CD4-positive, alpha-beta T cell treated with Interleukin-17A for 4 hours (primary cell): ENCODE results near the gene EXOC6B.

ENCODE experiments used
- DNase-seq: peaks from one replicate; pipeline ENCODE4 v3.0.0-alpha.2; 2020; ENCODE audit warnings: mixed read lengths

Gene EXOC6B

DNA sequence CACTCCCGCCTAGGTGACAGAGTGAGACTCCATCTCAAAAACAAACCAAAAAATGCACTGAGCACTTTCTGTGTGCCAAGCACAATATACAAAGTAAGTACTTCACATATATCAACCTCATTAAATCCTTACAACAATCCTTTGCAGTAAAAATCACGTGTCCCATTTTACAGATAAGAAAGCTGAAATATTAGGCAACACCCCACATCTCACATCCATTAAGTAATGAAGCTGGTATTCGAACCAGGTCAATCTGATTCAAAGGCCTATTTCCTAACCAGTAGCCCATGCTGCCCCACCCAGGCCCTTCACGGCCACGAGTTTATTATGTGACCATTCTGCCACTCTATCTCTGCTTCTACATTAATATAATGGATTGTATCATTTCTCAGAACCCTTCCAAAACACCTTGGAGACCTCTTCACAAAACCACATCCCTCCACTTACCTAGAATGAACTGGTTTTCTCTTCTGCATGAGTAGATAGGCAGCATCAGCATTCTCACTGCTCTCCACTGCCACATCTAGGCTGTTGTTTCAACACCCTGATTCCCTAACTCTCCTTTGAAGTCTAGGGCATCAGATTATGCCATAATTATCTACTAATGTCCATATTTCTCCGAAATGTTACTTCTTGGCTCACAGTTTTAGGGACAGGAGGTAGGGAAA, 3.1 kb upstream of the EXOC6B start:
- no peak for DNase-seq

DNA sequence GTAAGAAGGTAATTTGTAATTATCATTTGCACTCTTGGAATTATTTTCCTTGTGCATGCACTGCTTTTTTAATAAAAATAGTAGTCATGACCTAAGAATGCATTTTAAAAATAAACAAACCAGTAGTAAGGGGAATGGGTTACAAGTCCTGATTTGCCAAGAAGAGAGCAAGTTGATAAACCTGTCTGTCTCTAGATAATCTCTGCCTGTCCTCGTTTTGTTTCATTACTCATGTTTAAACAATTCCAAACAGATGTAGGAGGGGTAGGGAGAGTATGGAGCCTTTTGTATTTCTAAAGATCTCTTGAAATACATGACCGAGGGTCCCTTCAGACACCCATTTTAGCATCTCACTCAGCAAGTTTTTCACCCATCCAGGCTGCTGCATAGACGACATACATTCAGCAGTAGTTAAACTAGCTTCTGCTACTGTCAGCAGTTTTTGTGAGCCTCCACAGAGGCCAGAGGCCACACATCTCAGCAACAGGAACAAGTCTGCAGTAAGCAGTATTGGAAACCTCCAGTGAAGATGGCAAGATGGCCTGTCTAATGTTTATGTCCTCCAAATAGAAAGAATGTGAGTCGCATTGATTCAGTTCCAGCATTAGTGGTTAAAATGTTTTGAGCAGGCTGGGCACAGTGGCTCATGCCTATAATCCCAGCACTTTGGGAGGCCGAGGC, 2.3 kb upstream of the EXOC6B start:
- no peak for DNase-seq

DNA sequence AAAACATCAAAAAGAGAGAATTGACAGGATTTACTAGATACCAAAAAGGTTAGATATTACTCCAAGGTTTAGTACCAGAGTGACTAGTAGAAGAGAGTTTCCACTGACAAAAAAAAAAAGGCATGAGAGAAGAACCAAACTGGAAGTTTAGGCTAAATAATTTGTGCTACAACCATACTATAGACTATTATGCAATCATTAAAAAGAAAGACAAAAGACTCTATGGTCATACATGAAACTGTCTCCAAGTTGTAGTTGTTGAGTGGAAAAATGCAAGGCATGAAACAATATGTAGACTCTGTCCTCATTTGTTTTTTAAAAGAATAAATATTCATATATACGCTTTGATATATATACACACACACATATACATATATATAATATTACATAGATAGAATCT, 1.7 kb upstream of the EXOC6B start:
- no peak for DNase-seq

DNA sequence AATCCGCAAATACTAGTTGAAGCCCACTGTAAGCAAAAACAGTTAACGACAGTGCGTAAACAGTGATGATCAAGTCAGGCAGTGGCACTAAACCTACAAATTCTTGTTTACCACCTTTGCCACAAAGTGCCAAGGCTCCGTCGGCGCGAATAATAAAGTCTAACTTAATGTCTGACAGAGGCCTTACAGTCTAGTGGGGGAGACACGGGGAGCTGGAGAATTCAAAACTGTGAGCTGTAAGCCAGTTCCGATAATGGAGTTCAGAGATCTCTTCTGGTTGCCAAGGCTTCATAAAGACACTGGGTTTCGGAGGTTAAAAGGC, 284 bp upstream of the EXOC6B start:
- peak; percentile 5 for DNase-seq

DNA sequence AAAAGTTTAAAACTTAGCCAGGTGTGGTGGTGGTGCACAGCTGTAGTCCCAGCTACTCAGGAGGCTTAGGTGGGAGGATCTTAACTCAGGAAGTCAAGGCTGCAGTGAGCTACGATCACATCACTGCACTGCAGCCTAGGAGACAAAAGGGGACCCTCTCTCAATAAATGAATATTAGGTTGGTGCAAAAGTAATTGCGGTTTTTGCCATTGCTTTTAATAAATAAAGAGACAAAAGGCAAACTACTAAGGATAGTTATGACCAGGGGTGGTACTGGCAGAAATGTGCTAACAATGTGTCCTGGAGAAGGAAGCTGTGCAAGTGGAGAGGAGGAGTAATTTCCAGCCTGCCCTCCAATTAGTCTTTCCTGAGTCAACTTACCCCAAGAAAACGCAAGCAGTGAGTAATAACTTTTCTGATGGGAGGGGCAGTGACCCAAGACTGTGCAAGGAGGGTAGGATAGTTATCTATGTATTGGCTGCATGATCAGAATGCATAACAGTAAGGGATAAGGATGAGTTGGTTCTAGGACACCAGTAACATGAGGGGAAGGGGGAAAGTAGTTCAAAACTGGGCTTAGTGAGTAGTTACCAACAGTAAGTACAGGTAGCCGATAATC, 1.5 kb downstream of the EXOC6B start:
- no peak for DNase-seq

DNA sequence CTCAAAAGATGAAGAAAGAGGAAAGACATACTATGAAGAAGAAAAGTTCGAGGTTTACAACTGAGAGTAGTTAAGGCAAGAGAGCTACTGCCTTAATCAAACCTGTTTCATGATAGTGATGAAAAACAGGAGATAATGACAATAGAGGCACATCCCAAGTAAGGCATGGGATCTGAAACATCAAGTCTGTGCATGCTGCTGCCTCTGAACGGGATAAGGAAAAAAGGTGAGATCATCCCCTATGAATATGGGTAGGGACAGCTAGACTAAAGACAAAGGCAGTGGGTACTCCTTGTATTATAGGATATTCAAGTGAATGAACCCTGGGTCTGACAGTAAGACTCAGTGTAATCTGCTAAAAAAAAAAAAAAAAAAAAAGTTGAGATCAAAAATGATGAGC, 3.0 kb downstream of the EXOC6B start:
- no peak for DNase-seq

DNA sequence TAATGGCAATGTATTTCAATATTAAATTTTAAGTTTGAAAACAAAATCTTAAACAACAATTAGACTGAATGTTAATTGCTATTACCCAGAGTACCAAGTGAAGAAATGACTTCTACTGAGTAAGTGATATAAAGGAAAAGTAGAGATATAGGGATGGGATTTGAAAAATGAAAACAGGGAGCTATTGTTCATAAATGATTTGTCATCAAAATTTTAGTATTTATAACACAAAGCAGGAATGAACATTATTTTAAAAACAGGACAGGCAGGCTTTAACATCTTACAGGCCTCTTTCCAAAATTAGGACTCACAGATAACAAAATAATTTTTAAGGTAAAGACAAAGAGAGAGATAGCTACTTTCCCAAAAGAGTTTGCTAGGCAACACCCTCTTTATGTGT, 3.9 kb downstream of the EXOC6B start:
- no peak for DNase-seq

DNA sequence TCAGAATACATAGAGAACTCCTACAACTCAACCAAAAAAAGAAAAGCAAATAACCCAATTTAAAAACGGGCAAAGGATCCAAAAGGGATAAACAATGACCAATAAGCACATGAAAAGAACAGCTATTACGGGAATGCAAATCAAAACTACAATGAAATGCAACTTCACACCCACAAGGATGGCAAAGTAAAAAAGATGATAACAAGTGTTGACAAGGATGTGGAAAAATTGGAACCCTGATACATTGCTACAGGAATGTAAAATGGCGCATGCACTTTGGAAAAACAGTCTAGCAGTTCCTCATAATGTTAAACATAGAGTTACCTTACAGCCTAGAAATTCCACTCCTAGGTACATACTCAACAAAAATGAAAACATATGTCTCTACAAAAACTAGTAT, 4.7 kb downstream of the EXOC6B start:
- no peak for DNase-seq

DNA sequence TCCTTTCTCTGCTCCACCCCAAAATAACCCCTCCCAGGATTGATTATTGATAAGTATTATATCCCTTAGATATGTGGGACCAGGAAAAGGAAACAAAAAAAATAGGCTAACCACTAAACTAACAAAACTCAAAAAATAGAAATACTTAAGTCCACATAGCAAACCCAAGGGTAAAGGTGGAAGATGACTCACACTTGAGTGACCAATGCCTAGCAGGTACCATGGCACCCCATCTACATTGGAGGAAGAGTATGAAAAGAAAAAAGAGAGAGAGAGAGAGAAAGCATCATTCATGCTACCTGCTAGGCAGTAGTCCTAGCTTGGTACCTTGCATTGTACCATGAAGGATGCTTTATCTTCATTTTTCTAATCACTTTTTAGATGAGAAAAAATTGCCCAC, 6.3 kb downstream of the EXOC6B start:
- DNase-seq: no peak

DNA sequence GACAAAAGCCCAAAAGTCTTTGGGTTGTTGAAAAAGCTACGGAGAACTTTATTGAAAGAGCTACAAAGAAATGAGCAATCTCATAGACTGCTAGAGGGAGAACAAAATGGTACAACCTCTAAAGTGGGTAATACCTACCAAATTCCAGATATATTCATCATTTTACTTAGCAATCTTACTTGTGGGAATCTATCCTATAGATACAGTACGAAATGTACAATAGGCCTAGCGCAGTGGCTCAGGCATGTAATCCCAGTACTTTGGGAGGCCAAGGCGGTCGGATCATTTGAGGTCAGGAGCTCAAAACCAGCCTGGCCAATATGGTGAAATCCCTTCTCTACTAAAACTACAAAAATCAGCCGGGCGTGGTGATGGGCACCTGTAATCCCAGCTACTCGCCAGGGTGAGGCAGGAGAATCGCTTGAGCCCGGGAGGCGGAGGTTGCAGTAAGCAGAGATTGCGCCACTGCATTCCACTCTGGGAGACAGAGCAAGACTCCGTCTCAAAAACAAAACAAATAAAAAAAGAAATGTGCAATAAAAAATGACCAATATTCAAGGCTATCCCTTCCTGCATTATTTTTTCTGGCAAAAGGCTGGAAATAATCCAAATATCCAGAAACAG, 10.1 kb downstream of the EXOC6B start:
- no peak for DNase-seq

DNA sequence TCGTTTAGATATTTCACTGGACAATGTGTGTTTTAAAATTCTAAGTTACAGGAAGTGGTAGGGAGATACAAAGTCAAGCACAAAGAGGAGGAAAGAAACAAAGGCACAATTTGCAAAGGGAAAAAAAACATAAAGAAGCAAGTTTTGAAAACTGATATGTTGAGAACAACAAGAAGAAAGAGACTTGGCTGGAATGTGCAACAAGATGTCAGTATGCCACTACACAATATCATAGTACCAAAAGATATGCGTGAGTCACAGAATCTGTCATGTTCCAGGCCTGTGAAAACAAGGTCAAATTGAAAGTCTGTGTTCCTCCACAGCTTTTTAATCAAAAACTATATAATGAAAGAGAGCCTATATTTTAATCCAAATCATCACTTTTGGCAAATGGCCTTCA, 12.0 kb downstream of the EXOC6B start:
- DNase-seq: no peak

DNA sequence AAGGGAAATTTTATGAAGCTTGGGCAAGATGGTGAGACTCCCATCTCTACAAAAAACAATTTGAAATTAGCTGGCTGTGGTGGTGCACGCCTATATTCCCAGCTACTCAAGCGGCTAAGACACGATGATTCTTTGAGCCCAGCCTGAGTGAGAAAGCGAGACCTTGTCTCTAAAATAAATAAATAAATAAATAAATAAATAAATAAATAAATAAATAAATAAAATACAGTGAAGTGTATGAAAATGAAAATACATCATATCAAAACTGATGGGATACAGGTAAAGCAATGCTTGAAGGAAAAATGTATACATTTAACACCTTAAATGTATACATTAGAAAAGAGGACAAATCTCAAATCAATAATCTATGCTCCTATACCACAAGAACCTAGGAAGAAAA, 15.7 kb downstream of the EXOC6B start:
- DNase-seq: no peak

DNA sequence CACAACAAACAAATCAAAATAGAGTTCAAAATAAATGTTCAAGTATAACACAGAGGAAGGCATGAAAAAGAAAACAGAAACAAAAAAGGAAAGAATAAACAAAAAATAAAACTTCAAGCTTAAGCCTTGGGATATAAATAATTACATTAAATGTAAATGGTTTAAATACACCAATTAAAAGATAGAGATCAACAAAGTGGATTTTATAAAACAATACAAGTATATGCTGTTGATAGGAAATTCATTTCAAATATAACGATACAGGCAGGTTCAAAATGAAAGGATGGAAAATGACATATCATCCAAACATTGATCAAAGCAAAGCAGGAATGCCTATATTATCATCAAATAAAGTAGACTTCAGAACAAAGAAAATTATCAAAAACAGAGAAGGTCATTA, 16.7 kb downstream of the EXOC6B start:
- DNase-seq: no peak

DNA sequence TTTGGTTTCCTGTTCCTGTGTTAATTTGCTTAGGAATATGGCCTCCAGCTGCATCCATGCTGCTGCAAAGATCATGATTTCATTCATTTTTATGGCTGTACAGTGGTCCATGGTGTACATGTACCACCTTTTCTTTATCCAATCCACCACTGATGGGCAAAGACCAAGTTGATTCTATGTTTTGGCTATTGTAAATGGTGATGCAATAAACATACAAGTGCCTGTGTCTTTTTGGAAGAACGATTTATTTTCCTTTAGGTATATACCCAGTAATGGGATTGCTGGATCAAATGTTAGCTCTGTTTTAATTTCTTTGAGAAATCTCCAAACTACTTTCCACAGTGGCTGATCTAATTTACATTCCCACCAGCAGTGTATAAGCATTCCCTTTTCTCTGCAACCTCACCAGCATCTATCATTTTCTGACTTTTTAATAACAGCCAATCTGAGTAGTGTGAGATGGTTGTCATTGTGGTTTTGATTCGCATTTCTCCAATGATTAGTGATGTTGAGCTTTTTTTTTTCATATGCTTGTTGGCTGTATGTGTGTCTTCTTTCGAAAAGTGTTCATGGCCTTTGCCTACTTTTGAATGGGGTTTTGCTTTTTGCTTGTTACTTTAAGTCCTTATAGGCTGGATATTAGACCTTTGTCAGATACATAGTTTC, 19.4 kb downstream of the EXOC6B start:
- DNase-seq: no peak

DNA sequence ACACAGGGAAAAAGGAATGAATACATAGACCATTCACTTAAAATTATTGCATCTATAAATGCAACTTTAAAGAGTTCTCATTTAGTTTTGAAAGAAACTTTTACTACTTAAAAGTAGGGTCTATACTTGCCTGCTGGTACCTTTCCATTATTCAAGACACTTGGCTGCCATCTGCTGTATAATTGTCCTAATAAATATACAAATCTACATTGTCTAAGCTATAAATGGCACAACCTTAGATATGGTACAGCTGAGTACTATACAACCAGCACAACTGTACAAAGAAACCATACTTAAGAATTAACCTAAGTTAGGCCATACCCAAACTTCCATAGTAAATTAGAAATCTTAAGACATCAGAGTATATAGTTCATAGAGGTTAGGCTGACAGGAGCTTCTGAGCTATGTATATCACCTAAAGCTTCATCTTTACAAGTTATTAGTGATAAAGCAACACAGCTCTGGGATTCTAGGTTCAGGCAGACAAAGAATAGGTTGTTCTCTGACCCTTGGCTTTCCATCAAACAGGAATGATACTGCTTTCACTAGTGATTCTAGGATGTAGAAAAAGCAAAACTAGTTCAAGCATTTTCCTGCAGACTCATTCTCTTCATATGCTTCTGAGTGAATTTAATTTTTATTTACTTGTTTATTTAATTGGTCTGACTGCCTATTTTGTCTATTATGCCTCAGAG, 22.1 kb downstream of the EXOC6B start:
- DNase-seq: no peak

DNA sequence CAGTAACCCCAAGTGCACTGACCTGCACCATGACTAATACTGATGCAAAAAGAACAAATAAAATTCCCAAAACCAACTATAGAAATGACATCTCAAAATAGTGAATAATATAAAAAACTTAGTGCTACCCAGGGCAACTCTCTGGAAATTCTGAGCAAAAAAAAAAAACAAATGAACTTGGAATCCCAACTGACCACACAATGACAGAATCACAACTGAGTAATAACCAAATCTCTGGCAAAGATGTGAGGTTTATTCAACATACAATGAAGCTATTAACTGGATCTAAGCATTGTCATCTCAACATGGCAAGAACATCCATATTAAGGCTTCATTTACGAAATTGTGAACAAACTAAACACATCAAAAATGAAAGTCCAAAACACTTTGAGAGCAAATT, 22.7 kb downstream of the EXOC6B start:
- no peak for DNase-seq

DNA sequence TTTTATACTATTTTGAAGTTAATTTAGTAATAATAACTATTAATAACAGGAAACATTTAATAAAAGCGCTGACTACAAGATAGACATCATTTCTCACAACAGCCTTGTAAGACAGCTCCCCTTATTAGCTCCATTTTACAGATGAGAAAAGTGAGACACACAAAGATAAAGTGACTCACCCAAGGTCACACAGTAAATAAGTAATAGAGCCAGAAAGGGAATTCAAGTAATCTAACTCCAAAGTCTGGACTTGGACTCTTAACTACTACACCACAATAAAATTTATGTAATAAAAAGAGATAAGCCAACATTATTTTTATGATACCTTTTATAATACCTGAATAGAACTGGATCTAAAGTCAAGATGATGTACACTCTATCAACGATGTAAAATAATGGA, 25.3 kb downstream of the EXOC6B start:
- DNase-seq: no peak

DNA sequence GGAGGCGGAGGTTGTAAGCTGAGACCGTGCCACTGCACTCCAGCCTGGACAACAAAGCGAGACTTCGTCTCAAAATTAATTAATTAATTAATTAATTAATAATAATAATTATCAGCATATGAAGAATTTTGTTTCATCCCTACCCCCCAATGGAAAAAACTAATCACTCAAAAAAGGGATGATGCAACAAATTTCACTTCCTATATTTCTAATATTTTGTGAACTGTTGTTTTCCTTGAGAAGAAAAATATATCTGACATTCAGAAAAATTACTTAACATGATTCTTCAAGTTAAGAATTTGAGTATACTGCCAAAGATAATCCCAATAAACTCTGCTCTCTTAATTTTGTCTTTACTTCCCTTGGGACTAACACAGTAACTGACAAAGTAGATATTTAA, 28.1 kb downstream of the EXOC6B start:
- no peak for DNase-seq

DNA sequence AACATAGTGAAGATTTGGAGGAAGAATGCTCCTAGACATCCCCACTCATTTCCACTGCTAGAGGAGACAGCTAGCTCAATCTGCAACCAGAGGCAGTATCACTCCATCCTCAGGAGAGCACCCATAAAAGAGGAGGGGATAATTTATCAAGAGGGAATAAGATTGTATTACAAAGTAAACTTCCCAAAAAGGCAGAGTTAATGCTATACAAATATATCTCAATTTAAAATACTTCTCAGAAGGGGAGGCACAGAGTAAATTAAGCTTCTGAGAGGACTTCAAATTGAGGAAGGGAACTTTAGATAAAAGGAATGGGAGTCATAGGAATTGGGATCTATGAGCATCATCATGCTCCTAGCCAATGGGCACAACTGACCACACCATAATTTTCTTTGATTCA, 29.1 kb downstream of the EXOC6B start:
- DNase-seq: no peak

DNA sequence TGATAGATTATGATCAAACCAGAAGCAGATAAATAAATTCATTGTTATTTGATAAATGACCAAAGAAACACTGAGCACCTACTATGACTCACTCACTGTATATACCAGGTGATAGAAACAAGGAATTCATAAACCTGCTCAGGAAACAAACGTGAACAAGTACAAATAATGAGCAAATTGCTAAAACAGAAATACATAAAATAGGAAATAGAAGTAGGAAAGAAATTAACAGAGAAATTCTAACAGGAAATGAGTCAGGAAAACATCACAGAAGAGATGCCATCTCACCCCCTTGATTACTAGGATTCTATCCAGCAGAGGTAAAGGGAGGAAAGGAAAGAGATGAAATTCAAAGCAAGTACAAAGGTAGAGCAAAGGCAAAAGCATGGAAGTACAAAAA, 31.3 kb downstream of the EXOC6B start:
- DNase-seq: no peak

DNA sequence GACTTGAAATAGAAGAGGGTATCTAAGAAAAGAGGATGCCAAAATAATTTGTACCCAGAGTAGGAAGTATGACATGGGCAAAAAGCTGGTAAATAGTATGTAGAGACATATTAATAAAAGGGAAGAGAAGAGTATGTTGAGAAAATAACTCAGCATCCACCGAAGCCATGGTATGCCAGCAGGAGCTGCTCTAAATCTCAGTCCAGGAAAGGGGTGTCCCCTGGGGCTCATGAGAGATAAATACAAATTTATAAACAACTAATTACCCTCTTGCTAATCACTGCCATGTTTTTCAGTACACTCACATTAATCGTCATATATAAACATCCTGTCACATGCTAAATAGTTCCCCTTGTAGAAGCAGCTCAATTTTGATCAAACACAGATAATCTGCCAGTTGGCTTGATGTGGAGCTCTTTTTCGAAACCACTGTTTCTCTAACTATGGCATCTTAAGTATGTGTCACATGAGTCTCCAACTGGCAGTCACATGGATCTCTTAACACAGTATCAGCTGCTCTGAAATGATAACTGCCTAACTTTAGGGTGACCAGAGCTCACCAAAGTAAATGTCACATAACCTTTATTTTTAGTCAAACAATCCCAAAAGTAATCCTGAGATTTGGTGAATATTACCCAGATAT, 31.9 kb downstream of the EXOC6B start:
- DNase-seq: no peak

DNA sequence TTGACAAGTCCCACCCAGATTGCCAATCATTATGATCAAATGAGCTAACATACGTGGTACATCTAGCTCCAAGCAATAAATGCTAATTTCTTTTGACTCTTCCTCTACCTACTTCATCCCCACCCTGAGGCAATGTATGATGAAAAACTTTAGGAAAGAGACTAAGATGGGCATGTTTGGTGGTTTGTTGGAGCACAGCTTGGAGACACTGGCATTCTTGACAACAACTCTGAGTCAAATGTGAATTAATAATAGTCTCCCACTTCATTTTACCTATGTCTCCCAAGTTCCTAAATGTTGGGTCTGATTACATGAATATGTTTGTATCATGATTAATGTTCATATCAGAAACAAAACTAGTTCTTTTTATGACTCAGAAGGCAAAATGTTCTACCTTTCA, 36.6 kb downstream of the EXOC6B start:
- no peak for DNase-seq

DNA sequence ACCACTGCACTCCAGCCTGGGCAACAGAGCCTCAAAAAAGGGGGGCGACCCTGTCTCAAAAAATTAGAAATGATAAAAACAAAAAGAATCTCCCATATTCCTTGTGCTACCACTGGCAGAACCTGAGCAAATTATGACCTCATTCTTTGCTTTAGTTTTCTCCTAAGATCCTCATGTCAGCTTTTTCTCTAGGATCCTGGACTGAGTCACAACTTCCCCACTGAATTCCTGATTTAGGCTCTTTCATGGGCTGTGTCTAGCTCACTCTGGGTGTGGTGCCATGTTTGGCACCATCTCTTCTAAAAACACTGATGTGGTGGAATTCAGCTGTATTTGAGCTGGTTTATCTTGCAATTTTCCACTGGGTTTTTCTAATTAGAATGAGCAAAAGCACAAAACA, 37.1 kb downstream of the EXOC6B start:
- no peak for DNase-seq
